ENCODE measurements around the gene IQCE. TPM values are rescaled to one million over a fixed set of nuclear protein-coding genes. Genes with fewer than 3 reads are reported as not detected.

Gene IQCE
- total and polyA plus RNA-seq, 10 of the 15 experiments (the other 5 are each of a cell fraction or from before 2014, with no cell fraction given): 0.37 to 8.1 (median 3.7) TPM

GRCh38 chr7:2566890-2567678 is 8.3 kb downstream of the IQCE start (continued):
- TF ChIP-seq, protein P1, sequence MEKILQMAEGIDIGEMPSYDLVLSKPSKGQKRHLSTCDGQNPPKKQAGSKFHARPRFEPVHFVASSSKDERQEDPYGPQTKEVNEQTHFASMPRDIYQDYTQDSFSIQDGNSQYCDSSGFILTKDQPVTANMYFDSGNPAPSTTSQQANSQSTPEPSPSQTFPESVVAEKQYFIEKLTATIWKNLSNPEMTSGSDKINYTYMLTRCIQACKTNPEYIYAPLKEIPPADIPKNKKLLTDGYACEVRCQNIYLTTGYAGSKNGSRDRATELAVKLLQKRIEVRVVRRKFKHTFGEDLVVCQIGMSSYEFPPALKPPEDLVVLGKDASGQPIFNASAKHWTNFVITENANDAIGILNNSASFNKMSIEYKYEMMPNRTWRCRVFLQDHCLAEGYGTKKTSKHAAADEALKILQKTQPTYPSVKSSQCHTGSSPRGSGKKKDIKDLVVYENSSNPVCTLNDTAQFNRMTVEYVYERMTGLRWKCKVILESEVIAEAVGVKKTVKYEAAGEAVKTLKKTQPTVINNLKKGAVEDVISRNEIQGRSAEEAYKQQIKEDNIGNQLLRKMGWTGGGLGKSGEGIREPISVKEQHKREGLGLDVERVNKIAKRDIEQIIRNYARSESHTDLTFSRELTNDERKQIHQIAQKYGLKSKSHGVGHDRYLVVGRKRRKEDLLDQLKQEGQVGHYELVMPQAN (conservative IDR thresholded peaks at IDR 0.05): 0 out of 2 replicates have a peak, but pooled peaks have one; percentile 39
- TF ChIP-seq RELA (IDR thresholded peaks at IDR 0.05; ENCODE audit: borderline replicate concordance, partially characterized antibody) (peak; percentile 62), SPI1 (IDR thresholded peaks at IDR 0.05; ENCODE audit: borderline replicate concordance, insufficient read depth, low read depth, low read length) (peak; percentile 46; the same call in 1 of the 2 replicates), TARDBP (IDR thresholded peaks at IDR 0.05; ENCODE audit: borderline replicate concordance) (0 out of 2 replicates have a peak, but pooled peaks have one; percentile 48), PAX5 (IDR thresholded peaks at IDR 0.05; ENCODE audit: borderline replicate concordance, low read depth, low read length) (peak; percentile 53; the same call in 1 of the 2 replicates), NFXL1 (IDR thresholded peaks at IDR 0.05; ENCODE audit: borderline replicate concordance) (no peak), EZH2 (IDR thresholded peaks at IDR 0.05; ENCODE audit: borderline replicate concordance, control insufficient read depth, low read depth, low read length) (no peak), NR2F1 (conservative IDR thresholded peaks at IDR 0.05) (peak; percentile 88), USF2 (IDR thresholded peaks at IDR 0.05; ENCODE audit: borderline replicate concordance, low read depth, low read length) (no peak), E4F1 (IDR thresholded peaks at IDR 0.05; ENCODE audit: borderline replicate concordance, partially characterized antibody) (no peak), ZBTB33 (IDR thresholded peaks at IDR 0.05) (no peak), GABPA (IDR thresholded peaks at IDR 0.05; ENCODE audit: low read depth) (no peak; the same call in 1 of the 2 replicates), ZNF384 (IDR thresholded peaks at IDR 0.05; ENCODE audit: borderline replicate concordance, low read depth, low read length) (no peak), NR2C1 (IDR thresholded peaks at IDR 0.05) (no peak), IKZF1 (conservative IDR thresholded peaks at IDR 0.05) (peak; percentile 85), EED (IDR thresholded peaks at IDR 0.05; ENCODE audit: low read depth) (peak; percentile 88), RAD51 (IDR thresholded peaks at IDR 0.05) (no peak), SMAD1 (IDR thresholded peaks at IDR 0.05; ENCODE audit: low read depth, partially characterized antibody) (no peak), ZNF207 (IDR thresholded peaks at IDR 0.05; ENCODE audit: borderline replicate concordance) (no peak), TCF12 (IDR thresholded peaks at IDR 0.05; ENCODE audit: low read depth, low read length) (peak; percentile 98), BMI1 (IDR thresholded peaks at IDR 0.05; ENCODE audit: borderline replicate concordance) (no peak), ETV6 (conservative IDR thresholded peaks at IDR 0.05 in 1 of 2, IDR thresholded peaks at IDR 0.05 in 1 of 2; ENCODE audit: borderline replicate concordance in 1 of 2, low read depth in 1 of 2) (peak in 1 of 2 experiments; percentile 62; a peak in 2 of 4 replicates)
